K562 (cell line): Measurements from ENCODE around the gene DOCK4. TPM values are rescaled to one million over a fixed set of nuclear protein-coding genes. Genes with fewer than 3 reads are reported as not detected.

Source experiments
- ATAC-seq: fragments of 200-7000 bp; cut with Tn5 transposase; 3 replicates; pipeline ENCODE4 v1.9.1; 2020; ENCODE audit warnings: moderate library complexity
- BruUV-seq: library from RNA; stranded (reverse); fragments of 400-500 nt; replicated peaks from 2 replicates; lab custom pipeline; 2021; lab: Mats Ljungman, UMichigan
- CTCF ChIA-PET: fragments of 300-600 bp; formaldehyde crosslinking; extraction: SDS; loops from one replicate; lab custom pipeline; 2021; ENCODE audit warnings: low intra/inter-chr PET ratio; lab: Yijun Ruan, JAX
- POLR2A ChIA-PET: fragments of 300-600, 350-650 bp; sonication (Branson Sonifier 250); formaldehyde crosslinking; extraction: SDS; loops from one replicate; lab custom pipeline; 2021; ENCODE audit warnings: antibody characterized with exemption, inconsistent platforms; lab: Yijun Ruan, JAX
- DNase-seq, 4 experiments: peaks; one replicate each; pipeline versions ENCODE4 v3.0.0 to v3.0.0-alpha.2; 2011 to 2018; ENCODE audit warnings: low spot score in 3 of 4, mixed read lengths in 3 of 4; ENCODE audit errors: extremely low read depth in 1 of 4
- FAIRE-seq: peaks from 2 replicates; lab custom pipeline; 2011; peaks lifted over from hg19 to GRCh38; lab: Jason Lieb, UNC
- H2AFZ ChIP-seq: 2 replicates; pipeline ENCODE4 v1.6.0; 2011; ENCODE audit warnings: low read depth, low read length, control low read depth, inconsistent platforms
- H3K27ac ChIP-seq: fragments of 200-600 bp; 3 replicates; pipeline ENCODE4 v1.8.0; 2011; ENCODE audit warnings: low read depth, mild to moderate bottlenecking, control low read depth, inconsistent platforms, low read length, moderate library complexity, mixed read lengths; ENCODE audit errors: extremely low read depth
- H3K27me3 ChIP-seq, 2 experiments: fragments of 300-600 bp in 1 of 2; 2 replicates in 1 of 2; 3 replicates in 1 of 2; pipeline versions ENCODE4 v1.6.0 to v1.8.0; 2011; ENCODE audit warnings: inconsistent platforms in 2 of 2, low read length in 2 of 2, mild to moderate bottlenecking in 1 of 2, mixed read lengths in 1 of 2, moderate library complexity in 1 of 2; ENCODE audit not compliant: control insufficient read depth in 2 of 2, insufficient read depth in 2 of 2
- H3K36me3 ChIP-seq: fragments of 300-600 bp; 3 replicates; pipeline ENCODE4 v1.8.0; 2011; ENCODE audit warnings: mild to moderate bottlenecking, low read length, inconsistent platforms; ENCODE audit not compliant: control insufficient read depth, insufficient read depth
- H3K4me1 ChIP-seq, 2 experiments: fragments of 200-600 bp in 1 of 2; replicated peaks in 1 of 2; 2 replicates in 1 of 2; 3 replicates in 1 of 2; pipeline versions ENCODE4 v1.5.1 to v1.8.0; 2011; ENCODE audit warnings: inconsistent platforms in 2 of 2, low read length in 2 of 2, mild to moderate bottlenecking in 1 of 2, mixed read lengths in 1 of 2, moderate library complexity in 1 of 2; ENCODE audit not compliant: control insufficient read depth in 2 of 2, insufficient read depth in 2 of 2
- H3K4me2 ChIP-seq: 2 replicates; pipeline ENCODE4 v1.6.1; 2011; ENCODE audit warnings: low read length, control low read depth, inconsistent platforms, mixed read lengths; ENCODE audit not compliant: insufficient read depth
- H3K4me3 ChIP-seq: fragments of 200-600 bp; sonication (generic), shearing (Covaris generic); 2 replicates; pipeline ENCODE4 v1.5.1; 2016; ENCODE audit warnings: control low read depth, inconsistent platforms
- H3K79me2 ChIP-seq: fragments of 200-600 bp; 3 replicates; pipeline ENCODE4 v1.8.0; 2011; ENCODE audit warnings: low read length, inconsistent platforms; ENCODE audit not compliant: control insufficient read depth, insufficient read depth
- H3K9ac ChIP-seq, 2 experiments: 2 replicates each; pipeline versions ENCODE4 v1.6.0 to v1.6.1; 2011; ENCODE audit warnings: low read depth in 2 of 2, low read length in 2 of 2, control low read depth in 1 of 2, inconsistent platforms in 1 of 2, mild to moderate bottlenecking in 1 of 2, mixed read lengths in 1 of 2; ENCODE audit not compliant: insufficient read depth in 1 of 2
- H3K9me1 ChIP-seq: one replicate; pipeline ENCODE4 v1.6.0; 2011; ENCODE audit warnings: inconsistent platforms, mild to moderate bottlenecking, low read length, moderate library complexity; ENCODE audit not compliant: control insufficient read depth, insufficient read depth
- H3K9me3 ChIP-seq: replicated peaks from 2 replicates; pipeline ENCODE4 v1.5.1; 2011; ENCODE audit warnings: low read depth, low read length, inconsistent platforms; ENCODE audit not compliant: control insufficient read depth, insufficient read depth
- H4K20me1 ChIP-seq: replicated peaks from 2 replicates; pipeline ENCODE4 v1.6.1; 2011; ENCODE audit warnings: low read length, inconsistent platforms, mixed read lengths; ENCODE audit not compliant: control insufficient read depth, insufficient read depth
- ATF2 ChIP-seq: sonication (generic); formaldehyde crosslinking; IDR thresholded peaks from 2 replicates; pipeline ENCODE4 v1.8.1; 2022; ENCODE audit warnings: missing genetic modification reagents
- CBFB ChIP-seq: sonication (generic); formaldehyde crosslinking; IDR thresholded peaks from 2 replicates; pipeline ENCODE4 v1.4.0; 2020; ENCODE audit warnings: mild to moderate bottlenecking, missing genetic modification reagents
- CTCF ChIP-seq, 3 experiments: IDR thresholded peaks in 2 of 3; conservative IDR thresholded peaks in 1 of 3; 2 replicates each; pipeline ENCODE4 v1.5.1; 2011 to 2012; ENCODE audit warnings: low read length in 3 of 3, mild to moderate bottlenecking in 3 of 3, control low read depth in 2 of 3, improper control_type of control experiment in 1 of 3, inconsistent platforms in 1 of 3, low read depth in 1 of 3, mixed read lengths in 1 of 3, moderate library complexity in 1 of 3; ENCODE audit not compliant: insufficient read depth in 2 of 3
- ID3 ChIP-seq, 2 experiments: fragments of 250-450 bp in 1 of 2; fragments of 450-650 bp in 1 of 2; sonication (Bioruptor Pico) in 1 of 2; IDR thresholded peaks; 2 replicates each; pipeline versions ENCODE4 v1.6.1 to v1.8.0; 2016 to 2021; ENCODE audit warnings: mild to moderate bottlenecking in 2 of 2, moderate library complexity in 2 of 2, missing compliant biosample characterization in 1 of 2, missing genetic modification characterization in 1 of 2
- NONO ChIP-seq, 2 experiments: fragments of 200-400 bp in 1 of 2; fragments of 450-650 bp in 1 of 2; formaldehyde crosslinking in 1 of 2; IDR thresholded peaks; 2 replicates each; pipeline ENCODE4 v1.6.1; 2017; ENCODE audit warnings: low read depth in 2 of 2, mild to moderate bottlenecking in 2 of 2, moderate library complexity in 2 of 2, low read length in 1 of 2
- POLR2B ChIP-seq: fragments of 450-650 bp; IDR thresholded peaks from 2 replicates; pipeline ENCODE4 v1.6.1; 2018; ENCODE audit warnings: low read depth; ENCODE audit not compliant: partially characterized antibody
- POLR2H ChIP-seq: IDR thresholded peaks from 2 replicates; pipeline ENCODE4 v1.6.1; 2016; ENCODE audit warnings: missing genetic modification characterization, low read depth, mild to moderate bottlenecking, control low read depth, missing compliant biosample characterization, moderate library complexity
- PREB ChIP-seq: sonication (generic); formaldehyde crosslinking; IDR thresholded peaks from 2 replicates; pipeline ENCODE4 v1.8.1; 2023; ENCODE audit warnings: mild to moderate bottlenecking, missing genetic modification reagents
- PTRF ChIP-seq: fragments of 450-650 bp; IDR thresholded peaks from 2 replicates; pipeline ENCODE4 v1.6.1; 2016; ENCODE audit warnings: mild to moderate bottlenecking, missing genetic modification characterization, missing compliant biosample characterization
- SMAD2 ChIP-seq: fragments of 150-350 bp; IDR thresholded peaks from 2 replicates; pipeline ENCODE4 v1.6.1; 2014; ENCODE audit warnings: low read depth, mild to moderate bottlenecking, low read length
- TAF1 ChIP-seq: IDR thresholded peaks from 2 replicates; pipeline ENCODE4 v1.6.1; 2011; ENCODE audit warnings: mild to moderate bottlenecking, low read length, moderate library complexity; ENCODE audit not compliant: insufficient read depth, control insufficient read depth, severe bottlenecking; ENCODE audit errors: extremely low read depth
- YY1 ChIP-seq, 3 experiments: IDR thresholded peaks; 2 replicates each; pipeline ENCODE4 v1.6.1; 2011; ENCODE audit warnings: low read length in 2 of 3, mild to moderate bottlenecking in 2 of 3, moderate library complexity in 2 of 3, borderline replicate concordance in 1 of 3, control low read depth in 1 of 3, low read depth in 1 of 3; ENCODE audit not compliant: insufficient read depth in 3 of 3, insufficient replicate concordance in 2 of 3, control insufficient read depth in 1 of 3, insufficient read length in 1 of 3; ENCODE audit errors: extremely low read depth in 1 of 3
- ZNF143 ChIP-seq: sonication (generic); formaldehyde crosslinking; IDR thresholded peaks from 2 replicates; pipeline ENCODE4 v1.9.0; 2022; ENCODE audit warnings: mild to moderate bottlenecking, missing genetic modification reagents
- WGBS: fragments of 100-300 bp; shearing (Covaris generic); methylation state at CpG from one replicate; pipeline ENCODE4 v1.1.6; 2016; ENCODE audit warnings: low coverage, mixed read lengths; ENCODE audit not compliant: insufficient coverage; ENCODE audit errors: missing lambda C conversion rate; 5-methylcytosine and 5-hydroxymethylcytosine counted together
- in situ Hi-C: fragments of 300-500 bp; cut with MboI; formaldehyde crosslinking; loops from 4 replicates; pipeline ENCODE4 v1.15.0; 2018; ENCODE audit warnings: inconsistent platforms, mixed read lengths
- intact Hi-C: fragments of 100-400 bp; cut with micrococcal nuclease; formaldehyde crosslinking; loops from 2 replicates; pipeline ENCODE4 v1.14.2; 2022
- polyA plus RNA-seq, 8 experiments: library from polyadenylated mRNA; depleted of rRNA in 4 of 8; stranded (reverse) in 5 of 8; unstranded in 3 of 8; fragments of >200 nt; fragmentation: Nextera tagmentation in 2 of 8; fragmentation: Illumina TruSeq in 1 of 8; extraction: Ambion mirVana in 2 of 8; extraction: Trizol in 1 of 8; gene quantifications; 2 replicates each; pipeline versions ENCODE4 v1.2.1 to v1.2.3, GENCODE V29; 2011 to 2014; ENCODE audit warnings: inconsistent platforms in 1 of 8, missing spikeins in 1 of 8
- total RNA-seq, 7 experiments: library from RNA; depleted of rRNA in 6 of 7; stranded (reverse); fragments of >200 nt in 6 of 7; fragmentation: Illumina TruSeq in 2 of 7; extraction: Trizol in 2 of 7; gene quantifications; 2 replicates each; pipeline versions ENCODE4 v1.2.1 to v1.2.3, GENCODE V29; 2011 to 2021; ENCODE audit warnings: low replicate concordance in 1 of 7

Gene DOCK4
- total and polyA plus RNA-seq, 9 of the 15 experiments (the other 6 are each of a cell fraction or from before 2014, with no cell fraction given), result 0.42 to 5.7 (median 2.3) TPM

- Histone ChIP-seq H3K79me2 (no peaks in the 10 kb centered on the region), H3K27me3 (peaks cover 9 to 15% of the 10 kb centered on the region in 2 experiments; a peak in 4 of 5 replicates), H3K9me3 (no peaks in the 10 kb centered on the region), H3K9me1 (no peaks in the 10 kb centered on the region), H3K4me1 (no peaks in the 10 kb centered on the region), H3K4me2 (no peak overlapping the region), H4K20me1 (no peaks in the 10 kb centered on the region), H3K27ac (no peak overlapping the region), H3K9ac (no peak overlapping the region), H2AFZ (no peak overlapping the region), H3K36me3 (no peaks in the 10 kb centered on the region), H3K4me3 (no peak overlapping the region)
- no peak for FAIRE-seq
- DNase-seq, result no peak
- POLR2A ChIA-PET, result interaction anchor here (0.6 to 1.1 kb wide), 3 partner anchors 223 to 1074 kb away, joined by 3 read pairs; no protein-coding TSS in a partner anchor
- no TSS peak for BruUV-seq
- CTCF ChIA-PET, result interaction anchor here (0.6 to 2.7 kb wide), 2 partner anchors 23 to 753 kb away, joined by 3 to 28 read pairs; no protein-coding TSS in a partner anchor
- 17% methylated on average over 7 of the region's 7 CpGs for WGBS
- ATAC-seq, result no peak
- intact Hi-C loops, result loop anchor here (5.0 kb wide), 2 partner anchors 114 to 1679 kb away; no protein-coding TSS in a partner anchor
- in situ Hi-C loops, result loop anchor here (5.0 kb wide), 2 partner anchors 251 to 749 kb away; no protein-coding TSS in a partner anchor
- no peak for TF ChIP-seq SMAD2
- no peak for TF ChIP-seq POLR2H
- TF ChIP-seq NONO (IDR thresholded peaks at IDR 0.05; ENCODE audit: low read depth in 2 of 2, low read length in 1 of 2), result no peak
- no peak for TF ChIP-seq POLR2B
- TF ChIP-seq ID3 (CRISPR knock-in tag; IDR thresholded peaks at IDR 0.05), result no peak
- TF ChIP-seq ID3 (tag; IDR thresholded peaks at IDR 0.05), result no peak
- TF ChIP-seq PREB (CRISPR knock-in tag), result no peak
- no peak for TF ChIP-seq ZNF143 (CRISPR knock-in tag)
- TF ChIP-seq TAF1, result no peak
- no peak for TF ChIP-seq YY1 (IDR thresholded peaks at IDR 0.05; ENCODE audit: borderline replicate concordance in 1 of 3, control insufficient read depth in 1 of 3, extremely low read depth in 1 of 3, insufficient read depth in 3 of 3, insufficient read length in 1 of 3, insufficient replicate concordance in 2 of 3, low read depth in 1 of 3, low read length in 2 of 3)
- TF ChIP-seq ATF2 (CRISPR knock-in tag), result no peak
- no peak for TF ChIP-seq CTCF (IDR thresholded peaks at IDR 0.05 in 2 of 3, conservative IDR thresholded peaks at IDR 0.05 in 1 of 3; ENCODE audit: insufficient read depth in 2 of 3, low read depth in 1 of 3, low read length in 3 of 3)
- no peak for TF ChIP-seq PTRF
- no peak for TF ChIP-seq CBFB (CRISPR knock-in tag)
Observed at GRCh38 chr7:111743244-111743847, 462.9 kb downstream of the DOCK4 start.
